OCI-LY1 (cell line): ENCODE measurements around the gene AKAP1.

Source experiments
- EZH2 ChIP-seq: fragments of 200-600 bp; sonication (generic), shearing (Covaris generic); IDR thresholded peaks from 2 replicates; pipeline ENCODE4 v1.8.0; 2017; ENCODE audit warnings: borderline replicate concordance, mixed run types, mild to moderate bottlenecking, antibody characterized with exemption, low read length, moderate library complexity, mixed read lengths
- TF ChIP-seq, protein P1 (sequence below): fragments of 200-600 bp; sonication (generic), shearing (Covaris generic); IDR thresholded peaks from 2 replicates; pipeline ENCODE4 v1.5.1; 2017; ENCODE audit warnings: mild to moderate bottlenecking, antibody characterized with exemption, low read length, moderate library complexity, mixed read lengths

DNA sequence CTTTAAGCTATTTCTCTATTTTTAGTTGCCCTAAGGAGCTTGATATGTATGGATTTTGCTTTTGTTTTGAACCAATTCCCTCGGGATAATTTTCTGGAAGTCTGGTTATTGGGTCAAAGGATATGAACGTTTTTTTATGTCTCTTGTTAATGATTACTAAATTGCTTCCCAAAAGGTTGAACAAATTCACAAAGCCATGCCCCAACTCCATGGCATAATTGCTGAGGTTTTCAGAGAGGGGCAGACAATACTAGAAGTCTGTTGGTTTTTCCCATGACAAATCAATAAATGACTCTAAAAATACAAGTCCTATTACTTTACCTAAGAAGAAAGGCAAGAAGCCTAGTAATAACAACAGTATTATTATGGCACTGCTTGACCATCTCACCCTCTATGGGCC lies 11.4 kb upstream of the AKAP1 start:
- TF ChIP-seq, protein P1, sequence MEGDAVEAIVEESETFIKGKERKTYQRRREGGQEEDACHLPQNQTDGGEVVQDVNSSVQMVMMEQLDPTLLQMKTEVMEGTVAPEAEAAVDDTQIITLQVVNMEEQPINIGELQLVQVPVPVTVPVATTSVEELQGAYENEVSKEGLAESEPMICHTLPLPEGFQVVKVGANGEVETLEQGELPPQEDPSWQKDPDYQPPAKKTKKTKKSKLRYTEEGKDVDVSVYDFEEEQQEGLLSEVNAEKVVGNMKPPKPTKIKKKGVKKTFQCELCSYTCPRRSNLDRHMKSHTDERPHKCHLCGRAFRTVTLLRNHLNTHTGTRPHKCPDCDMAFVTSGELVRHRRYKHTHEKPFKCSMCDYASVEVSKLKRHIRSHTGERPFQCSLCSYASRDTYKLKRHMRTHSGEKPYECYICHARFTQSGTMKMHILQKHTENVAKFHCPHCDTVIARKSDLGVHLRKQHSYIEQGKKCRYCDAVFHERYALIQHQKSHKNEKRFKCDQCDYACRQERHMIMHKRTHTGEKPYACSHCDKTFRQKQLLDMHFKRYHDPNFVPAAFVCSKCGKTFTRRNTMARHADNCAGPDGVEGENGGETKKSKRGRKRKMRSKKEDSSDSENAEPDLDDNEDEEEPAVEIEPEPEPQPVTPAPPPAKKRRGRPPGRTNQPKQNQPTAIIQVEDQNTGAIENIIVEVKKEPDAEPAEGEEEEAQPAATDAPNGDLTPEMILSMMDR, result no peak
- no peak for TF ChIP-seq EZH2
